ENCODE data around the gene HSPA12A. TPM values are rescaled to one million over a fixed set of nuclear protein-coding genes. Genes with fewer than 3 reads are reported as not detected.

HSPA12A gene
- total RNA-seq, 1 donor from 2014 or later, result 16.5 TPM

DNA sequence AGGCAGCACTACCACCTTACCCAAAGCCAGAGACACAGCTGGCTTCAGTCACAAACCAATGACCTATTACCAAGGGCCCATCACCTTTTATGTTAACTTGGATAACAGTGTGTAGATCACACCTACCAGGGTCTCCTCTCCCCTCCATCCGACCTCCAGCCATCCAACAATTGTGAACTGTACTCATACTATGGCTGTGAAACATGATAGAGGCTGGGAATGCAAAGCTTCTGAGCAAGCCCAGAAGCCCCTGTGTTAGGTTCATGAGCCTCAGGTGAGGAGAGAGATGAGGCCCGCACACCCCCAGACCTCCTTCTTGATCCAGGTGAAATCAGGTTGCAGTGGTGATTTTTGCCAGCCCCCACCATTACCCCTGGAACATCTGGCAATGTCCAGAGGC, 73.9 kb downstream of the HSPA12A start:
- DNase-seq (ENCODE audit: low spot score), result no peak

DNA sequence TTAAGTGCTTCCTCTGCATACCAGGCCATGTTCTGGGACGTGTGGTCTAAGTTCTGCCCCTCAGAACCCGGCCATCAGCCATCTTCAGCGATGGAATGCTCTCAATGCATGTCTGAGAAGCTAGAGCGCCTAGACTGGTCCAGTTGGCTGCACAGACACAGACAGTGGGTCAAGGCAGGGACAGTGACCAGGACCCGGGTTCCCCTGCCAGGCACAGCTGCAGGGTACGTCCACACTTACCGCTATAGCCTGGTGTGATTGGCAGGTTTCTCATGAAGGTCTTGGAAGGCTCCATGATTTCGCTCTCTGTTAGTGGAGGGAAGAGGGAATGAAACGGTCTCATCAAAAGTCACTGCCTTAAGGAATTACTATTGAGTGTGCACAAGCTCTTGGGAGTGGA, 74.3 kb downstream of the HSPA12A start:
- DNase-seq (ENCODE audit: low spot score), result no peak

DNA sequence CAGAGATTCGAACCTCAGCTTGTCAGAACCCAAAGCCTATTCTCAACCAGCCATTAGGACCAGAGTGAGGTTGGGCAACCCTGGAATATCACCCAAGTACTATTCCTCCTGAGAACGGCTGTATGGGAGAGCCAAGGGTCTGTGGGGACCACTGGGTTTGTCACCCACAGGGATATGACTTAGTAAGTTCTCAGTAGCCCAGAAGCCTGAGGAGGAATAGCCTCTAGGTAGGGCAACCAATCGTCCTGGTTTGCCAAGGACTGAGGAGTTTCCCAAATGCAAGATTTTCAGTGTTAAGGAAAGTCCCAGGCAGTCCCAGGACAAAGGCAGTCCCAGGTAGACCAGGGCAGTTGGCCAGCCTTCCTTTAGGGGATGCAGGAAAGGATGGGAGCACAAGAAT, 74.9 kb downstream of the HSPA12A start:
- no peak for DNase-seq (ENCODE audit: low spot score)

DNA sequence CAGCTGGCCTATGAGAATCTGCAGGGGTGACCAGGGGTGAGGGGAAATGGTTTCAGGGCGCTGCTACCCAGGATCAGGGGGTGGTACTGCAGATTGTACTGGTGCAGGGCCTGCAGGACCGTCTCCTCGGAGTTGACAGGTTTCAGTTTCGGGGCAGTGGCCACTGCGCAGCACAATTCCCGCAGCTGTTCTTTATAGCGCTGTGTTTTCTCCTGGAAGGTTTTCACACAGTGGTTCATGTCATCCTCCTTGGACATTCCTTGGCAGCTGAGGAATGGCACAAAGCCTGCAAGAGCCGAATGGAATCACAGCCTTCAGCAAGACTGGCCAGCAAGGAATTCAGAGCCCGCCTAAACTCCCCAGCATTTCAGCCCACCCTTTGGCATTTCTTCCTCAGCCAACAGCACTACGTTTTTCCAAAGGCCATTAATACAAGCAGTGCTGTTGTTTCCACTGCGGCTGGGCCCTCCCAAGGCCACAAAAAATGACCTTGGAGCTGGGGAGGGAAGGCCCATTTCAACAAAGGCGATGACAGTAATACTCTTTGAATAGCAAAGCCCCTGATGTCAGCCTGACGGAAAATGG, 76.7 kb downstream of the HSPA12A start:
- peak; percentile 47 for DNase-seq (ENCODE audit: low spot score)

DNA sequence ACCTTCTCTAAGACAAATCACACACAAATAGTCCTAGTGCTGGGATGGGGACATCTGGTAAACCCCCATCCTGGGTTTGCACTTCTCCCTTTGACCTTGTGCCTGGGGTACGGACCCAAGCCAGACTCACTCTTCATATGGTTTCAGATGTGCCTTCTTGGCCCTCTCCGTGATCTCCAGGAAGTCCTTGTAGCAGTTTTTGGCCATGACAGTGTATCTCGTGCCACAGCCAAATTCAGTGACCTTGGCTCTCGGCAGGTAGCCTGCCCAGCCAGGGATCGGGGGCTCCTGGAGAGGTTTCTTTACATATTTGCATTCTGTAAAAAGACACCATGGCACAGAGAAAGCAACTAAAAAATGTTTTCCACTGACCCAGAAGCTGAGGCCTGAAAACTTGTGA, 77.7 kb downstream of the HSPA12A start:
- DNase-seq (ENCODE audit: low spot score), result no peak

DNA sequence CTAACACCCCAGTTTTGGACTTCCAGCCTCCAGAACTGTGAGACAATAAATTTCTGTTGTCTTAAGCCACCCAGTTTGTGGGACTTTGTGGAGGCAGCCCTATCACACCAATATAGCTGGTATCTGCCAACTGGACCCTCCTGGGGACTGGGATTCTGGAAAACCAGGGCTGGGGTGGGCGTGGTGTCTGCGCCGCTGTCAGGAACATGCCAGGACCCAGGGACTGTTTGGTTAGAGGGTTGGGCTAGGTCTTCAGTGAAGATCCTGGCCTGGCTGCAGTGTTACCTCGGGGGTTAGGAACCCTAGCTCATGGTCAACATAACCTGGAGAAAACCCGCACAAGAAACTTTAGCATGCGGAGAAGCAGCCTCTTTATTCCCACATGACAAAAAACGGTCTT, 79.0 kb downstream of the HSPA12A start:
- DNase-seq (ENCODE audit: low spot score), result no peak

DNA sequence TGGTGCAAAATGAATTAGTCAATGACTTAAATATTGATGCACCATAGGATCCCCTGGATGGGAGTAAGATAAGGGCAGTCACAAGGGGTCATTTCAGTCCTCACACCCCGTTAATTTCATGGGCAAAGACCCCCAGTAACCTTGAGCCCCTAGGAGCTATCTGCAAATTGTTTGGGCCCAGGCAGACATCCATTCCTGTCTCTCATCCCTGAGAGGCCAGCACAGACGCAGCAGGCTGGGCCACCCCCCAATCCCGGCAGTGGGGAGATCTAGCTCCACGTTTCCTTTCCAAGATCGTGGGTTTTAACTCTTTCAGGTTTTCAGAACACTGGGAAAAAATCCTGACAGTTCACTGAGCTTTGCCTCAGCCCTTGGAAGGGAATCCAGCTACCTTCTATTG, 81.5 kb downstream of the HSPA12A start:
- DNase-seq (ENCODE audit: low spot score), result no peak

DNA sequence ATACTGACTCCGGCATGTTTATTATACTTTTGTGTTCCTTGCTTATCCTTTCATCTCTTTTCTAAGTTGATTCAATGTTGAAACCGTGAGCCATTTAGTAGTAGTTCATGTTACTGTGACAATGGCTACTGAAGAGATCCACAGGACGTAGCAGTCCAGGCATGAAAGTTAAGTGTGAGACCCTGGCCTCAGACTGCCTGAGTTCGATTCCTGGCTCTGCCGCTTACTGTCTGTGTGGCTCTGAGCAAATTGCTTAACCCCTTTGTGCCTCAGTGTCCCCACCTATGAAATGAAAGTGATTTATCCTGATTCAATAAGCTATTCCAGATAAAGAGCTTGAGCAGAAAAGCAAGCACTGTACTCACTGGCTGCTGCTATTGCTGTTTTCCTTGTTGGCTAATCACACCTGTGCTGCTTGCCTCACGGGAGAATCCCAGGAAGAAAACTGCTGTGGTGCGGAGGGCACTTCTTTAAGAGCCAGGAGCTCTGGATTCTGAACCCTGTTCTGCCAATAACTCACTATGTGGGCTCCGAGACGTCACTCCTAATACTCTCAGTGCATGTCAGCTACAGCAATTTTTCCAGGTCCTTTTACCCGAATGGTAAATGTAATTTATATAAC, 83.2 kb downstream of the HSPA12A start:
- DNase-seq (ENCODE audit: low spot score), result no peak

DNA sequence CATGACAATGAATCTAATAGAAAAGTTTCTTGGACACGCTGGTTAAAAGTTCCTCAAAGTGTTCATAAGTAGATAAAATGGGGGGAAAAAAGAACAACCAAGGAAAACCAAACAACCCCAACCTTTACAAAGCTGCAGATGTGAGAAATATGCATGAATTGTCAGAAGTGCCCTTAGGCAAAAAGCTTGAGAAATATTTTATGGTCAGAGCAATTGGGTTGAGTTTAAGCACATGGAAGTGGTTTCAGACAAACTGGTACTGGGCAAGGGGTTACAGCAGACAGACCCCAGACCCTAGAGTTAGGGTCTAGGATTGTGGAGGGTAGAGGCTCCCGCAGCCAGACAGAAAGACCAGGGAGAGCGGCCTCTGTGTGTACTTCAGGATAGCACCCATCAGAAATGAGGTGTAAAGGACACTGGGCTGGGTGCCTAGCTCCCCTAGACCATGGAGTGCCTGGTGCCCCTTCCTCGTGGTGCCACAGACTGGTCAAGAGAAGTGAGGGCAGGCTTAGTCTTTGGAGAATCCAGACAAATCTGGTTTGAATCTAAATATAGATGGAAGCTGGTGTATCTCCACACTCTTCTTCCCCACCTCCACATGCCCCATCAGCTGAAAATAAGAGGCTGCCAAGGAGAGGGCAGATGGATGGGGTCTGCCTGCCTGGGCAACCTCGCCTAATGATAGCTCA, 84.4 kb downstream of the HSPA12A start:
- DNase-seq (ENCODE audit: low spot score), result no peak

DNA sequence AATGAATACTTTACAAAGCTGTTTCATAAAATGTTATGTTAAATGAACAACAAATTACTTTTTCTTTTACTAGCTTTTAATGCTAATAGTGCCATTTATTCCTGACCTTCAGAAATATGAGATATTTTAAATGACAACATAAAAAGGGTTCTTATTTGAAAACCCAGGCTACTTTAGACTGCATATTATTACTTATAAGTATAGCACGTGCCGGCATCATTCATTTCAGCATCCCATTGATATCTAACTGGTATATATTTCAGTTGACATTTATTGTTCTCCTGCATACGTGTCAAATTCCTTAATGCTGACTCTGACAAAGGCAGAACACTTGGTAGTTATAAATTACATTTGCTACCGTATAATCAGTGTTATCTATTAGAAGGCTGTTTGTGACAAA, 86.3 kb downstream of the HSPA12A start:
- DNase-seq (ENCODE audit: low spot score), result no peak

DNA sequence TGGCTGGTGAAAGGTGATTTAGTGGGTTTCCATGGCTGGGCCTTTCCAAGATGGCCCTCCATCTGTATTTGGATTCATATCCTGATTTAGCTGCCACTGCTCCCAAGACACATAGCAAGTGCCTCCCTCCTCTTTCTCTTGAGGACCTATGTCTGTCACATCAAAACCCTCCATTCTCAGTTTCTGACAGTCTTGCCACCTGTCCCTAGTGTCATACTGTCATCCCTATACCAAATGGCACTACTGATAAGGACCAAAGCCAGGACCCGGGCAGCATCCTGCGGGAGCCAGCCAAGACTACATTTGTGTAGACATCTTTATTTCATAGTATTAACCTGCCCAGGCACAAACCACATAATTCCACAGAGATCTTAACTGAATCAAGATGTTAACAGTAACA, 86.8 kb downstream of the HSPA12A start:
- no peak for DNase-seq (ENCODE audit: low spot score)

DNA sequence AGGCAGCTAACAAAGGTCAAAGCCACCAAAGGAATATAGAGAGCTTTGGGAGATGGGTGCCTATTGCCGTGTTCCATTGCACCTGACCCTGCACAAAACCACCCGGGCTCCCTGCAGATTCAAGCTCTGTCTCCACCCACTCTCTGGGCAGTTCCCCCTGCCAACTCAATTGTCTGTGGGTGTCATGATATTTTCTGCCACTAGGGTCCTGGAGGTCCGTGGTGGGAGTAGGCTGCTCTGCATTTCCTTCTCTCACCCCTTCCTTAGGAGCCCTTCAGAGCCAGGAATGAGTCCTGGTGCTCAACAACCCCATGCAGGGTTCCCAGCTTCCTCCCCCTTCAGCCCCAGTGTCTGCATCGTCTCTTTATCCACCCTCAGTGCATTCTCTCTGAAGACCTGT, 87.5 kb downstream of the HSPA12A start:
- DNase-seq (ENCODE audit: low spot score), result no peak

DNA sequence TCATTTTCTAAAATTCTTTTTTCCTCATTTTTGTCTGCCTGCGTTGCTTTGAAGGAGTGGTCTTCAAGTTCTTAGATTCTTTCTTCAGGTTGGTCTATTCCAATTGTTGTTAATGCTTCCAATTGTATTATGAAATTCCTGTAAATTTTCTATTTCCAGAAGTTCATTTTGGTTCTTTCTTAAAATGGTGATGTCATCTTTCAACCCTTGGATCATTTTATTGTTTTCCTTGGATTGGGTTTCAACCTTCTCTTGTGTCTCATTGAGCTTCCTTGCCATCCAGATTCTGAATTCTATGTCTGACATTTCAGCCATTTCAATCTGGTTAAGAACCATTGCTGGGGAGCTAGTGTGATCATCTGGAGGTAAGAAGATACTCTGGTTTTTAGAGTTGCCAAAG, 88.5 kb downstream of the HSPA12A start:
- DNase-seq (ENCODE audit: low spot score), result no peak

DNA sequence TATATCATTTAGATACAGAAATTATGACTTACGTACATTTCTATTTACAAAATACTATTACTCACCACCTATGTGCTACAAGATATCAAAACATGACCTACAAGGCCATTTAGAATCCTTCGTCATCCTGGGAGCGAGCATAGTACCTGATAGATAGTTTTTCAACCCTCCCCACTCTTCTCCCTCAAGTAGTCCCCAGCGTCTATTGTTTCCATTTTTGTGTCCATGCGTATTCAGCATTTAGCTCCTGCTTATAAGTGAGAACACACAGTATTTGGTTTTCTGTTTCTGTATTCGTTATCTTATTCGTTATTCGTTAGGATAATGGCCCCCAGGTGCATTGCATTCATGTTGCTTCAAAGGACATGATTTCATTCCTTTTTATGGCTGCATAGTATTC, 93.5 kb downstream of the HSPA12A start:
- DNase-seq (ENCODE audit: low spot score), result no peak

DNA sequence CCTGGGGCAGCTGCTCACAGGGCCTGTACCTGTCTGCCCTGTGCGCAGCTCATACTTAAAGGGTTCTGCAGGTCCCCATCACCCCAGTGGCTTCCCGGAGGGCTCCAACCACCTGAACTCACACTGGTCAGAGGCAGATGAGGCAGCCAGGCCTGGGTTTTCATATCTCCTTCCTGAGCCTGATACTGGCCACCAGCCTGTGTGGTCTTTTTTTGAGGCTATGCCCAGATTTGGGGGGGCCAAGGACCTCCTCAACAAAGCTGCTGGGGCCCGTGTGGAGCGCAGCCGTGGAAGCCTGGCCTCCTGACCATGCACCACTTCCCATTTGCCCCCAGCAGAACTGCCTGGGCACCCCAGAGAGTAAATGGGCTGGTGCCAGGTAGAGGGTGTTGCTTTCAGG, 95.9 kb downstream of the HSPA12A start:
- DNase-seq (ENCODE audit: low spot score), result no peak

DNA sequence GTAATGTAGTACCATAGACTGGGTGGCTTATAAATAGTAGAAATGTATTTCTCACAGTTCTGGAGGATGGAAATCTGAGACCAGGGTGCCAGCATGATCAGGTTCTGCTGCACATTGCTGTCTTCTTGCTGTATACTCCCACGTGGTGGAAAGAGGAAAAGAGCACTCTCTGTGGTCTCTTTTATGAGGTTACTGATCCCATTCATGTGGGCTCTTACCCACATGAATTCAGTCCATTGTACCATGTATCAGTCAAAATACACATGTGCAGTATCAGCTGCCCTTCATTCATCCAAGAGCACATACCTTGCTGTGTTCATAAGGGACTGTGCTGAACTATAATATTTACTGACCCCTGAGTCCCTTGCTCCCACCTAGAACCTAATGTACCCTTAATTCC, 104.5 kb downstream of the HSPA12A start:
- no peak for DNase-seq (ENCODE audit: low spot score)

DNA sequence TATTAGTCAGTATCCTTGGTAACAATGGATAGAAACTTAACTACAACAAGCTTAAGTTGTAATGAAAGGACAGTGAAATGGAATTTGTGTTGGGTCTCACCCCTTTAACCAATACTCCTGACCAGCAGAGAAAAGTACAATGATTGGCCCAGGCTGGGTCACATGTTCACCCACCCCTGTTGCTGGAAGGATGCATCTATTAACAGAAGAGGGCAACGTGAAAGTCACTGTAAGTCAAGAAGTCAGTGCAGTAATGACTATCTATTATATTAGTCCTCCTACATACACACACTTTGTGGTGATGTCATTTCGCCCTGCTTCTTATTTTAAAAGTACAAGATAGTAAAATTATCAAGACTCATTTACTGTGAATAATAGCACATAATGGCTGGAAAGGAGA, 105.4 kb downstream of the HSPA12A start:
- no peak for DNase-seq (ENCODE audit: low spot score)

DNA sequence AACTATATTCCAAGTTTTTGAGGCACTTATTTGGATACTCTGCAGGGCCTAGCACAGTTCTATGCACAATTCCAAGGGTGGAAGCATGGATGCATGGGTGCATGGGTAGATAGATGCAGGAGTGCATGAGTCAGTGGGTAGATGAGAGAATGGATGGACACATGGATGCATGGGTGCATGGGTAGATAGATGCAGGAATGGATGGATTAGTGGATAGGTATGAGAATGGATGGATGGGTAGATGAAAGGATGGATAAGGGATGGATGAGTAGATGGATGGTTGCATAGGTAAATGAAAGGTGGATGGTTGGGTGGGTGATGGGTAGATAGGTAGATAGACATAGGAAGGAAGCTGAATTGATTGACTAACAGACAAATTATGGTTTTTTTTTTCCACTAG, 106.0 kb downstream of the HSPA12A start:
- DNase-seq (ENCODE audit: low spot score), result no peak

DNA sequence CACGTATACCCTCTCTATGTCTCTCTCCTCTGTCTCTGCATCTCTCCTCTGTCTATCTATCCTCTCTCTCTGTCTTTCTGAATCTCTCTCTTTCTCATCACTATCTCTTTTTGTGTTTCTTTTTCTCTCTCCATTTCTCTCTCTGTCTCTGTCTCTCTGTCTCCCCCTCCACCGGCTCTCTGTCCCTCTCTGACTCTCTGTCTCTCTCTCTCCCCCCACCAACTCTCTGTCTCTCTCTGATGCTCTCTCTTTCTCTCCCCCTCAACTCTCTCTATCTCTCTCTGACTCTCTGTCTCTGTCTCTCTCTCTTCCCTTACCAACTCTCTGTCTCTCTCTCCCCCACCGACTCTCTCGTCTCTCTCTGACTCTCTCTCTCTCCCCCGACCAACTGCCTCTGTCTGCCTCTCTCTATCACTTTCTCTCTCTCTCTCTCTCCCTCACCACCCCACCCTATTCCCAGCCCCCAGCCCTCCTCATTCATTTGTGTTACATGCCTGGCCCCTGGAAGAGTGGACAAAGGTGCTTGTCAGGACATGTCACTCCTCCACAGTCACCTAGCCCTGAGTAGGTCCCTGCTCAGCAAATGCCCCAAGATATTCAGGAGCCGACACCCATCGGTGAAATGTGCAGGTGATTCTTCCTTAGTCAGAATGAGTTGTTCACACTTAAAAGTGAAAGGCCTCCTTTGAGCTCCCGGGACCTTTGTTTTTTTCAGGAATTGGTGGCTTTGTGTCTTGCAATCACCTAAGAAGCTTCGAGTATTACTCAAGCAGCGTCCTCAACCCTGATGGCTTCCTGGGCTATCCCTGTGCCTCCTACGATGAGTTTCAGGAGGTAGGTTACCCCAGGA, 108.0 kb downstream of the HSPA12A start:
- DNase-seq (ENCODE audit: low spot score), result no peak

DNA sequence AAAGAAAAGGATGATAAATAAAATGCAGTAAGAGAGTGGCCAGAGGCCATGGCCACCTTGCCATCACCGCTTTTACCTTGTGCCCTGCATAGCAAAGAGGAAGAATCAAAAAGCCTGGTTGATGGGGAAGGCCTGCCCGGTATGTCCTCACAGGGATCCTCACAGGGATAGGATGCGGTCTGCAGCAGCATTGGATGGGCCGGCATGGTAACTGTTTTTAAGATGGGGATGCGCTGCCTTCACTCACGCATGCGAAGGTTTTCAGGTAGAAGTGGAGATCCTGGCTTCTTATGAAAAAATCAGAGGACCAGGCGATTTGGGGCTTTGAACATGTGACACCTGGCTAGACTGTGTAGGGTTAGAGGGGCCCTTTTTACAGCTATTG, 109.2 kb downstream of the HSPA12A start:
- no peak for DNase-seq (ENCODE audit: low spot score)

DNA sequence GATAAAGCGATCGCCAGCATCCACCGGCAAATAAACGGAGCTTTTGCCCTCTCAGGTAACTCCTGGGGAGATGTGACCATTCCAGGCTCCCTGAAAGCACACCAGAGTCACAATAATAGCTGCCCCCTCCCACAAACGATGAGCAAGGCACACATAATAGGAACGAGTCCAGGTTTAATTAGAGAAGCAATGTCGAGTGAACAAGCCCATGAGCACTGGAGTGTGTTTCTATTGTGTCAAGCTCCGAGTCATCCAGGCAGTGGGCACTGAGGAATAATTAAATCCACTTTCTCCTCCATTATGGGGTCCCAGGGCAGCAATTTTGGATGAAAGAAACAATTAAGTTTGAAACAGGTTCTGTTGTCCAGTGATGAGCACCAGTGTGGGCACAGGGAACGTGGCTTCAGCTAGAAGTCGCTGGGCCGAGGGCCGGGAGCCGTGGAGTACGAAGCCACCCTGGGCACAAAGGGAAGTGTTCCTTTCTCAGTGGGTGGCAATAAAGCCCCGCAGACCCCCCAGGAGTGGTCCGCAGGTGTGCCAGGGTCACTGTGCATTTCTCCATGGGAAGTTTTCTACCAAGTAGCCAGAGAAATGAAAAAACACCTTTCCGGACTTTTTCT, 109.7 kb downstream of the HSPA12A start:
- no peak for DNase-seq (ENCODE audit: low spot score)

DNA sequence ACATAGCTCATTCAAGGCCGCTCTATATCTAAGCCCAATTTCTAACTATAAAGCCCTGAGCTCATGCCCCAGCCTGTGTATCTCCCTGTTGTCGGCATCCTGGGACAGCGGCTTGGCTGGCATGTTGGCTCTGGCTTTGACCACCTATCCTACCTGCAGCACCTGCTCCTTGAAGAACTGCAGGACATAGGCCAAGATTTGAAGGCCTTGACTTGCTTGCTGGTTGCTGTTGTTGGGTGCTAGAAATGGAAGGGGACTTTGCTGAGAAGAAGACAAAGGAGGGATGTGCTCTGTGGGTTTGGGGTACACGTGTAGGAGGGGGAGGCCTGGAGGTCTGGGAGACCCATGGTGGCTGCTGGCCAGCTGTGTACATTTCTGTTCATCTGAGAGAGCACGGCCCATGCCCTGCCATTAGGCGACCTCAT, 110.5 kb downstream of the HSPA12A start:
- no peak for DNase-seq (ENCODE audit: low spot score)
